PC-3 (cell line): ENCODE data around the gene AUTS2. TPM values are rescaled to one million over a fixed set of nuclear protein-coding genes. Genes with fewer than 3 reads are reported as not detected.

Source experiments
- ATAC-seq: fragments of 200-7000 bp; cut with Tn5 transposase; 2 replicates; pipeline ENCODE4 v1.9.1; 2020; ENCODE audit warnings: mild to moderate bottlenecking, moderate library complexity
- BruUV-seq: library from RNA; stranded (reverse); fragments of 400-500 nt; replicated peaks from 2 replicates; lab custom pipeline; 2021; lab: Mats Ljungman, UMichigan
- CTCF ChIA-PET: fragments of 300-600 bp; sonication (Branson Sonifier 250); formaldehyde crosslinking; loops from one replicate; lab custom pipeline; 2022; ENCODE audit warnings: antibody characterized with exemption; lab: Charles Lee
- POLR2A ChIA-PET: fragments of 300-600 bp; sonication (Branson Sonifier 250); formaldehyde crosslinking; loops from one replicate; lab custom pipeline; 2022; ENCODE audit warnings: antibody characterized with exemption; ENCODE audit not compliant: unreplicated experiment; lab: Charles Lee
- DNase-seq: peaks from one replicate; pipeline ENCODE4 v3.0.0-alpha.2; 2015
- H2AFZ ChIP-seq: fragments of 300-600 bp; sonication (generic); 2 replicates; pipeline ENCODE4 v1.6.0; 2016; ENCODE audit warnings: antibody characterized with exemption, low read length
- H3F3A ChIP-seq: fragments of 300-600 bp; sonication (generic); one replicate; pipeline ENCODE4 v1.6.0; 2017; ENCODE audit warnings: antibody characterized with exemption, low read length, control low read depth, mild to moderate bottlenecking; ENCODE audit not compliant: unreplicated experiment
- H3K27ac ChIP-seq: fragments of 300-600 bp; sonication (generic); 2 replicates; pipeline ENCODE4 v1.5.1; 2016; ENCODE audit warnings: mild to moderate bottlenecking, low read length
- H3K27me3 ChIP-seq: fragments of 300-600 bp; sonication (generic); 2 replicates; pipeline ENCODE4 v1.6.1; 2016; ENCODE audit warnings: low read length, mixed read lengths
- H3K36me3 ChIP-seq: fragments of 300-600 bp; sonication (generic); 2 replicates; pipeline ENCODE4 v1.6.1; 2016; ENCODE audit warnings: low read depth, mixed run types, low read length, mixed read lengths
- H3K4me1 ChIP-seq: fragments of 300-600 bp; sonication (generic); 2 replicates; pipeline ENCODE4 v1.5.1; 2016; ENCODE audit warnings: low read length; ENCODE audit not compliant: insufficient read depth
- H3K4me2 ChIP-seq: fragments of 300-600 bp; sonication (generic); 2 replicates; pipeline ENCODE4 v1.6.0; 2016; ENCODE audit warnings: low read length
- H3K4me3 ChIP-seq: fragments of 300-600 bp; sonication (generic); 2 replicates; pipeline ENCODE4 v1.5.1; 2016; ENCODE audit warnings: mild to moderate bottlenecking, low read length, mixed read lengths
- H3K79me2 ChIP-seq: fragments of 300-600 bp; sonication (generic); 2 replicates; pipeline ENCODE4 v1.6.1; 2017; ENCODE audit warnings: low read length, mixed read lengths
- H3K9ac ChIP-seq: fragments of 300-600 bp; sonication (generic); 2 replicates; pipeline ENCODE4 v1.6.0; 2016; ENCODE audit warnings: mild to moderate bottlenecking, low read length
- H3K9me2 ChIP-seq: fragments of 300-600 bp; sonication (generic); replicated peaks from 2 replicates; pipeline ENCODE4 v1.6.1; 2016; ENCODE audit warnings: mixed run types, low read length, mixed read lengths
- H3K9me3 ChIP-seq: fragments of 300-600 bp; sonication (generic); 2 replicates; pipeline ENCODE4 v1.6.1; 2016; ENCODE audit warnings: low read length, mixed read lengths
- H4K20me1 ChIP-seq: fragments of 300-600 bp; sonication (generic); 2 replicates; pipeline ENCODE4 v1.6.1; 2016; ENCODE audit warnings: low read length, mixed read lengths
- EZH2 ChIP-seq: fragments of 300-600 bp; sonication (generic); IDR thresholded peaks from one replicate; pipeline ENCODE4 v1.6.1; 2017; ENCODE audit warnings: antibody characterized with exemption, mild to moderate bottlenecking, low read length; ENCODE audit not compliant: unreplicated experiment
- EZH2phosphoT487 ChIP-seq: fragments of 300-600 bp; sonication (generic); IDR thresholded peaks from 2 replicates; pipeline ENCODE4 v1.6.1; 2018; ENCODE audit warnings: mild to moderate bottlenecking, antibody characterized with exemption, low read length, borderline replicate concordance
- intact Hi-C: fragments of 100-400 bp; cut with micrococcal nuclease; formaldehyde crosslinking; loops from 2 replicates; pipeline ENCODE4 v1.9.0; 2023
- total RNA-seq: library from RNA; depleted of rRNA; stranded (reverse); fragments of >200 nt; gene quantifications from 2 replicates; pipeline ENCODE4 v1.2.3, GENCODE V29; 2014
- TF ChIP-seq, protein P1 (sequence below): fragments of 300-600 bp; sonication (generic); conservative IDR thresholded peaks from 2 replicates; pipeline ENCODE4 v1.5.1; 2017; ENCODE audit warnings: antibody characterized with exemption, low read depth, mild to moderate bottlenecking, low read length

AUTS2 gene
- total RNA-seq, 1 experiment from 2014 or later = not detected

GRCh38 chr7:70400829-70401380, 802.6 kb downstream of the AUTS2 start:
- Histone ChIP-seq H3K9ac (no peak overlapping the region), H3K4me2 (no peak overlapping the region), H3K4me3 (no peak overlapping the region), H2AFZ (no peak overlapping the region), H3F3A (no peaks in the 10 kb centered on the region), H3K27me3 (no peaks in the 10 kb centered on the region), H3K79me2 (no peaks in the 10 kb centered on the region), H3K27ac (no peak overlapping the region), H4K20me1 (no peaks in the 10 kb centered on the region), H3K9me3 (no peaks in the 10 kb centered on the region), H3K4me1 (no peaks in the 10 kb centered on the region), H3K36me3 (no peaks in the 10 kb centered on the region), H3K9me2 (no peaks in the 10 kb centered on the region)
- ATAC-seq (no peak), DNase-seq (no peak)
- intact Hi-C loops = no loop called here
- POLR2A ChIA-PET = no interaction called here
- TF ChIP-seq EZH2 (no peak), EZH2phosphoT487 (no peak)
- TF ChIP-seq, protein P1, sequence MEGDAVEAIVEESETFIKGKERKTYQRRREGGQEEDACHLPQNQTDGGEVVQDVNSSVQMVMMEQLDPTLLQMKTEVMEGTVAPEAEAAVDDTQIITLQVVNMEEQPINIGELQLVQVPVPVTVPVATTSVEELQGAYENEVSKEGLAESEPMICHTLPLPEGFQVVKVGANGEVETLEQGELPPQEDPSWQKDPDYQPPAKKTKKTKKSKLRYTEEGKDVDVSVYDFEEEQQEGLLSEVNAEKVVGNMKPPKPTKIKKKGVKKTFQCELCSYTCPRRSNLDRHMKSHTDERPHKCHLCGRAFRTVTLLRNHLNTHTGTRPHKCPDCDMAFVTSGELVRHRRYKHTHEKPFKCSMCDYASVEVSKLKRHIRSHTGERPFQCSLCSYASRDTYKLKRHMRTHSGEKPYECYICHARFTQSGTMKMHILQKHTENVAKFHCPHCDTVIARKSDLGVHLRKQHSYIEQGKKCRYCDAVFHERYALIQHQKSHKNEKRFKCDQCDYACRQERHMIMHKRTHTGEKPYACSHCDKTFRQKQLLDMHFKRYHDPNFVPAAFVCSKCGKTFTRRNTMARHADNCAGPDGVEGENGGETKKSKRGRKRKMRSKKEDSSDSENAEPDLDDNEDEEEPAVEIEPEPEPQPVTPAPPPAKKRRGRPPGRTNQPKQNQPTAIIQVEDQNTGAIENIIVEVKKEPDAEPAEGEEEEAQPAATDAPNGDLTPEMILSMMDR = no peak
- no TSS peak for BruUV-seq
- CTCF ChIA-PET = no interaction called here

- H3K9me3 ChIP-seq = no peaks in the 10 kb centered on the region
- TF ChIP-seq, protein P1 = no peak
- TF ChIP-seq EZH2 = no peak
- no peak for TF ChIP-seq EZH2phosphoT487
- ChIA-PET CTCF (no interaction called here), POLR2A (no interaction called here)
- no peaks in the 10 kb centered on the region for H3K9me2 ChIP-seq
- H3K4me1 ChIP-seq = no peaks in the 10 kb centered on the region
- H3K9ac ChIP-seq = no peak overlapping the region
- H3K4me3 ChIP-seq = no peak overlapping the region
- intact Hi-C loops = no loop called here
- ATAC-seq = no peak
- no peak overlapping the region for H3K4me2 ChIP-seq
- DNase-seq = no peak
- no peak overlapping the region for H2AFZ ChIP-seq
- no peaks in the 10 kb centered on the region for H3F3A ChIP-seq
- H3K27ac ChIP-seq = no peak overlapping the region
- no peaks in the 10 kb centered on the region for H4K20me1 ChIP-seq
- H3K36me3 ChIP-seq = no peaks in the 10 kb centered on the region
- H3K27me3 ChIP-seq = no peaks in the 10 kb centered on the region
- no peaks in the 10 kb centered on the region for H3K79me2 ChIP-seq
- BruUV-seq = no TSS peak
These were observed 803.8 kb downstream of the AUTS2 start for GRCh38 chr7:70402069-70402468.

GRCh38 chr7:70405241-70405640, 807.0 kb downstream of the AUTS2 start:
- no TSS peak for BruUV-seq
- Histone ChIP-seq H3K4me3 (no peak overlapping the region), H2AFZ (no peak overlapping the region), H3F3A (no peaks in the 10 kb centered on the region), H4K20me1 (no peaks in the 10 kb centered on the region), H3K27me3 (no peaks in the 10 kb centered on the region), H3K9me2 (no peaks in the 10 kb centered on the region), H3K27ac (no peak overlapping the region), H3K79me2 (no peaks in the 10 kb centered on the region), H3K9me3 (no peaks in the 10 kb centered on the region), H3K4me2 (no peak overlapping the region), H3K9ac (no peak overlapping the region), H3K4me1 (no peaks in the 10 kb centered on the region), H3K36me3 (no peaks in the 10 kb centered on the region)
- ChIA-PET POLR2A (no interaction called here), CTCF (no interaction called here)
- TF ChIP-seq, protein P1 = no peak
- TF ChIP-seq EZH2phosphoT487 = no peak
- no peak for ATAC-seq
- no peak for DNase-seq
- intact Hi-C loops = no loop called here
